ENCODE data around the gene NDEL1. TPM values are rescaled to one million over a fixed set of nuclear protein-coding genes. Genes with fewer than 3 reads are reported as not detected.

NDEL1 gene
- polyA plus RNA-seq, 3 donors: 29.8 to 58.3 (median 39.7) TPM

GRCh38 chr17:8463099-8463498, 27.4 kb downstream of the NDEL1 start:
- Mint-ChIP-seq H3K4me1 (no peaks in the 10 kb centered on the region), H3K9me3 (no peaks in the 10 kb centered on the region), H3K4me3 (no peak overlapping the region), H3K27me3 (ENCODE audit: low read depth in 3 of 3) (no peaks in the 10 kb centered on the region), H3K27ac (peak overlapping the region in 3 of 7 donors; percentile 41 to 87 (median 49)), H3K36me3 (peaks cover 90 to 97% of the 10 kb centered on the region in 2 donors)
- Histone ChIP-seq H3K27ac (ENCODE audit: low read depth in 1 of 2, low read length in 2 of 2) (no peak overlapping the region), H3K79me2 (ENCODE audit: insufficient read depth, low read length) (peaks cover 37% of the 10 kb centered on the region), H3K4me3 (replicated peaks in 1 of 3; ENCODE audit: low read depth in 2 of 3, low read length in 3 of 3) (no peak overlapping the region), H3K36me3 (replicated peaks in 1 of 2; ENCODE audit: control insufficient read depth in 1 of 2, insufficient read depth in 2 of 2, low read length in 2 of 2) (peaks cover 92 to 99% of the 10 kb centered on the region in 2 donors), H3K9ac (ENCODE audit: insufficient read depth, low read length, poor library complexity, severe bottlenecking) (no peak overlapping the region), H2AFZ (ENCODE audit: insufficient read depth, low read depth, low read length, poor library complexity, severe bottlenecking) (no peak overlapping the region), H3K4me2 (replicated peaks; ENCODE audit: extremely low read depth, low read length, poor library complexity, severe bottlenecking) (no peak overlapping the region), H3K4me1 (ENCODE audit: control insufficient read depth in 1 of 2, insufficient read depth in 2 of 2, low read length in 2 of 2) (no peaks in the 10 kb centered on the region), H3K27me3 (ENCODE audit: control insufficient read depth in 2 of 2, insufficient read depth in 2 of 2, low read length in 2 of 2) (no peaks in the 10 kb centered on the region), H3K9me3 (replicated peaks in 1 of 2; ENCODE audit: control insufficient read depth in 1 of 2, insufficient read depth in 1 of 2, low read length in 2 of 2) (no peaks in the 10 kb centered on the region), H4K20me1 (ENCODE audit: insufficient read depth, low read length) (peaks cover 99% of the 10 kb centered on the region)
- 100% methylated on average over 1 of the region's 5 CpGs for WGBS (ENCODE audit: insufficient coverage)
- DNase-seq: no peak
- TF ChIP-seq, protein P1, sequence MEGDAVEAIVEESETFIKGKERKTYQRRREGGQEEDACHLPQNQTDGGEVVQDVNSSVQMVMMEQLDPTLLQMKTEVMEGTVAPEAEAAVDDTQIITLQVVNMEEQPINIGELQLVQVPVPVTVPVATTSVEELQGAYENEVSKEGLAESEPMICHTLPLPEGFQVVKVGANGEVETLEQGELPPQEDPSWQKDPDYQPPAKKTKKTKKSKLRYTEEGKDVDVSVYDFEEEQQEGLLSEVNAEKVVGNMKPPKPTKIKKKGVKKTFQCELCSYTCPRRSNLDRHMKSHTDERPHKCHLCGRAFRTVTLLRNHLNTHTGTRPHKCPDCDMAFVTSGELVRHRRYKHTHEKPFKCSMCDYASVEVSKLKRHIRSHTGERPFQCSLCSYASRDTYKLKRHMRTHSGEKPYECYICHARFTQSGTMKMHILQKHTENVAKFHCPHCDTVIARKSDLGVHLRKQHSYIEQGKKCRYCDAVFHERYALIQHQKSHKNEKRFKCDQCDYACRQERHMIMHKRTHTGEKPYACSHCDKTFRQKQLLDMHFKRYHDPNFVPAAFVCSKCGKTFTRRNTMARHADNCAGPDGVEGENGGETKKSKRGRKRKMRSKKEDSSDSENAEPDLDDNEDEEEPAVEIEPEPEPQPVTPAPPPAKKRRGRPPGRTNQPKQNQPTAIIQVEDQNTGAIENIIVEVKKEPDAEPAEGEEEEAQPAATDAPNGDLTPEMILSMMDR (IDR thresholded peaks at IDR 0.05): no peak
- intact Hi-C loops (cut with micrococcal nuclease): no loop called here

DNA sequence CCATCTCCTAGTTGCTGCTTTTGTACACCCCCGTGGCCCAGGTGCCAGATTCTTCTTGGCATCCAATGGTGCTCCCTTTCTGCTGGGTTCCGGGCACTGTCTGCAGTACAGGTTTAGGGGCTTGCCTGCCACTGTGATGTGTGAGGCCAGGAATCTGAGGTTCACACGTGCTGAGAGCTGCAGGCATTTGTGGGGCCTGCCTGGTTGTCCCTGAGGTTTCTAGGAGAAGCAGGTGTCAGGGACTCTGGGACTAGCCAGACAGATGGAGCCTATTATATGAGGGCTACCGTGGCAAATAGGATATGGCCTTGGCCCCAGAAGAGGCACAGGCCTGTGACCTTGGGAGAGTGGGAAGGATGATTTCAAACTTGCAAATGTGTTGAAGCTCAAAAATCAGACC, 29.3 kb downstream of the NDEL1 start:
- peaks cover 84 to 98% of the 10 kb centered on the region in 2 donors for H3K36me3 ChIP-seq (replicated peaks in 1 of 2; ENCODE audit: control insufficient read depth in 1 of 2, insufficient read depth in 2 of 2, low read length in 2 of 2)
- H3K27ac ChIP-seq (ENCODE audit: low read depth in 1 of 2, low read length in 2 of 2): no peak overlapping the region
- H2AFZ ChIP-seq (ENCODE audit: insufficient read depth, low read depth, low read length, poor library complexity, severe bottlenecking): no peak overlapping the region
- H3K27me3 ChIP-seq (ENCODE audit: control insufficient read depth in 2 of 2, insufficient read depth in 2 of 2, low read length in 2 of 2): no peaks in the 10 kb centered on the region
- no peaks in the 10 kb centered on the region for H3K9me3 Mint-ChIP-seq
- H3K4me2 ChIP-seq (replicated peaks; ENCODE audit: extremely low read depth, low read length, poor library complexity, severe bottlenecking): no peak overlapping the region
- peaks cover 97% of the 10 kb centered on the region for H4K20me1 ChIP-seq (ENCODE audit: insufficient read depth, low read length)
- no peak overlapping the region for H3K4me3 ChIP-seq (replicated peaks in 1 of 3; ENCODE audit: low read depth in 2 of 3, low read length in 3 of 3)
- no peaks in the 10 kb centered on the region for H3K4me1 ChIP-seq (ENCODE audit: control insufficient read depth in 1 of 2, insufficient read depth in 2 of 2, low read length in 2 of 2)
- no peak overlapping the region for H3K9ac ChIP-seq (ENCODE audit: insufficient read depth, low read length, poor library complexity, severe bottlenecking)
- H3K9me3 ChIP-seq (replicated peaks in 1 of 2; ENCODE audit: control insufficient read depth in 1 of 2, insufficient read depth in 1 of 2, low read length in 2 of 2): no peaks in the 10 kb centered on the region
- intact Hi-C loops (cut with micrococcal nuclease): no loop called here
- peaks cover 37% of the 10 kb centered on the region for H3K79me2 ChIP-seq (ENCODE audit: insufficient read depth, low read length)
- H3K36me3 Mint-ChIP-seq: peaks cover 83 to 95% of the 10 kb centered on the region in 2 donors
- no peak for DNase-seq
- WGBS (ENCODE audit: insufficient coverage): 74% methylated on average over 4 of the region's 4 CpGs
- H3K4me3 Mint-ChIP-seq: no peak overlapping the region
- no peaks in the 10 kb centered on the region for H3K4me1 Mint-ChIP-seq
- H3K27ac Mint-ChIP-seq: peak overlapping the region in 3 of 7 donors; percentile 15 to 63 (median 47)
- TF ChIP-seq, protein P1 (IDR thresholded peaks at IDR 0.05): no peak
- no peaks in the 10 kb centered on the region for H3K27me3 Mint-ChIP-seq (ENCODE audit: low read depth in 3 of 3)
